T-cell (primary cell): ENCODE results near the gene RSBN1. TPM values are rescaled to one million over a fixed set of nuclear protein-coding genes. Genes with fewer than 3 reads are reported as not detected.

Experiments used
- ATAC-seq, 4 experiments: fragments of 200-7000 bp in 3 of 4; fragments of 150-1000 bp in 1 of 4; cut with Tn5 transposase; replicated peaks in 1 of 4; 1 replicate in 3 of 4; 2 replicates in 1 of 4; pipeline ENCODE4 v1.10.0; 2021; ENCODE audit warnings: moderate library complexity in 3 of 4, mild to moderate bottlenecking in 2 of 4, moderate number of reproducible peaks in 1 of 4
- CTCF ChIA-PET, 2 donors: fragments of 300-600 bp; sonication (Branson Sonifier 250); formaldehyde crosslinking; loops; one replicate each; lab custom pipeline; 2022; ENCODE audit warnings: antibody characterized with exemption in 2 of 2; lab: Charles Lee
- POLR2A ChIA-PET, 2 donors: fragments of 300-600 bp; sonication (Branson Sonifier 250); formaldehyde crosslinking; loops; one replicate each; lab custom pipeline; 2022; ENCODE audit warnings: antibody characterized with exemption in 2 of 2; lab: Charles Lee
- DNase-seq, 35 experiments: peaks; one replicate each; pipeline versions ENCODE4 v3.0.0 to v3.0.0-alpha.2; 2013 to 2023
- H3K27ac ChIP-seq: one replicate; pipeline ENCODE4 v1.5.1; 2013; ENCODE audit warnings: low read length
- H3K27me3 ChIP-seq, 2 experiments: replicated peaks in 1 of 2; 1 replicate in 1 of 2; 2 replicates in 1 of 2; pipeline versions ENCODE4 v1.6.1 to v1.7.0; 2013; ENCODE audit warnings: low read length in 1 of 2, mixed read lengths in 1 of 2; ENCODE audit not compliant: control insufficient read depth in 2 of 2, insufficient read depth in 2 of 2; ENCODE audit errors: extremely low read depth in 1 of 2
- H3K36me3 ChIP-seq, 2 donors: 1 replicate in 1 of 2; 2 replicates in 1 of 2; pipeline versions ENCODE4 v1.6.1 to v1.7.0; 2013; ENCODE audit warnings: low read length in 1 of 2; ENCODE audit not compliant: control insufficient read depth in 2 of 2, insufficient read depth in 1 of 2; ENCODE audit errors: extremely low read depth in 1 of 2
- H3K4me1 ChIP-seq, 2 experiments: 1 replicate in 1 of 2; 2 replicates in 1 of 2; pipeline versions ENCODE4 v1.6.1 to v1.7.0; 2013; ENCODE audit warnings: low read length in 2 of 2, mixed read lengths in 1 of 2; ENCODE audit not compliant: insufficient read depth in 2 of 2, control insufficient read depth in 1 of 2; ENCODE audit errors: extremely low read depth in 1 of 2
- H3K4me3 ChIP-seq, 2 donors: 1 replicate in 1 of 2; 2 replicates in 1 of 2; pipeline versions ENCODE4 v1.5.1 to v1.7.0; 2013; ENCODE audit warnings: mild to moderate bottlenecking in 2 of 2, low read length in 1 of 2, moderate library complexity in 1 of 2; ENCODE audit not compliant: control insufficient read depth in 1 of 2; ENCODE audit errors: extremely low read depth in 1 of 2
- H3K9me3 ChIP-seq: 2 replicates; pipeline ENCODE4 v1.7.0; 2013
- H3K27ac Mint-ChIP-seq, 2 donors: one replicate each; pipeline ENCODE4 v1.8.0; 2020 to 2021; ENCODE audit warnings: mild to moderate bottlenecking in 2 of 2, mixed read lengths in 2 of 2
- H3K27me3 Mint-ChIP-seq, 2 donors: one replicate each; pipeline ENCODE4 v1.8.0; 2021 to 2022; ENCODE audit warnings: mixed read lengths in 2 of 2
- H3K36me3 Mint-ChIP-seq: one replicate; pipeline ENCODE4 v1.8.0; 2021; ENCODE audit warnings: mixed read lengths
- H3K4me1 Mint-ChIP-seq, 3 donors: one replicate each; pipeline ENCODE4 v1.8.0; 2020 to 2022; ENCODE audit warnings: mixed read lengths in 3 of 3, mild to moderate bottlenecking in 1 of 3
- H3K4me3 Mint-ChIP-seq, 3 donors: one replicate each; pipeline ENCODE4 v1.8.0; 2020 to 2022; ENCODE audit warnings: mild to moderate bottlenecking in 3 of 3, mixed read lengths in 3 of 3, moderate library complexity in 3 of 3
- H3K9me3 Mint-ChIP-seq, 3 donors: one replicate each; pipeline ENCODE4 v1.8.0; 2020 to 2022; ENCODE audit warnings: mixed read lengths in 3 of 3
- whole genome bisulfite sequencing: methylation state at CpG from one replicate; pipeline ENCODE4 v1.1.5; 2013; ENCODE audit warnings: missing lambda C conversion rate; ENCODE audit not compliant: insufficient coverage; 5-methylcytosine and 5-hydroxymethylcytosine counted together
- total RNA-seq, 35 experiments: library from RNA in 6 of 35; stranded (reverse) in 6 of 35; fragments of 120-200 nt in 1 of 35; gene quantifications; one replicate each; pipeline versions ENCODE4 v1.2.1 to v1.2.4 and lab custom pipeline; 2013 to 2026

The RSBN1 gene
- total RNA-seq (10 to 100 TPM; 43.9 to 49.9 (median 45.1) TPM), total RNA-seq (lab: John Stamatoyannopoulos, UW) (45.9 to 164 (median 96.3) reads per million in 29 experiments)
- 56.6 TPM for total RNA-seq (2013)

DNA sequence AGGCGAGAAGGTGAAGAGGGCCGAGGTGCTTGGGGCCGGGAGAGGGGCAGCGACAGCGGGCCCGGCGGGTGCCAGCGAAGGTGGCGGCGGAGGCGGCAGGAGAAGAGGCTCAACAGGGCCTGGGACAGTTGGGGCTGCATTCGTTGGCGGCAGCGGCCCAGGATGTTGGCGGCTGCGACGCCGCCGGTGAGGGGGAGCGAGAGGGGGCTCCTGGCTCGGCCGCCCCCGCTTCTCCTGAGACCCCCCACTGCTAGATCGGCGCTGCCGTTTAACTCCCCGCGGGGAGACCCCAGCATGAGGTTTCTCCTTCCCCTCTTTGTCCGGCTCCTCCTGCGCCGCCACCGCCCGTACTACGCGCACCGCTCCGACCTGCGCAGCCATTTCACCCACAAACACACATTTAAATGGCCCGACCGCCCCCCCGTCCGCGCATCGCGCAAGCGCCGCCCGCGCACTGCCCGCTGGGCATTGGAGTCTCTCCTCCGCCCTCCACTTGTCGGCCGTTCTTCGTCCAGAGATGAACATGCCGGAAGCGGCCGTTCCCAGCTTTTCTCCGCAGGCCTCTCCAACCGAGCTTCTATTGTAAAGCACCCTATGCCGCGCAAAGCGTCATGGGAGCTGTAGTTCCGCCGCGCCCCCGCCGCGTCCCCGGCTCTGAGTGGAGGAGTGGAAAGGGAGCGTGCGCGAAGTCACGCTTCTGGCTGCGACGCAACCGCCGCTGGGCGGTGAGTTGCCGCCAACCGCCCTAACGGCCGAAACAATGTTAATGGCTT, at the start of gene RSBN1:
RSBN1 (minus strand) TSS at position 589 of the 773 bp plus-strand sequence; CDS start at position 525, 64 bp downstream.
- H3K36me3 ChIP-seq, result peaks cover 0 to 7% of the 10 kb centered on the region in 2 donors
- no peaks in the 10 kb centered on the region for H3K9me3 ChIP-seq
- WGBS, result under 1% methylated on average over 80 of the region's 82 CpGs
- Mint-ChIP-seq H3K36me3 (peaks cover 10% of the 10 kb centered on the region), H3K4me1 (peaks cover 37 to 43% (median 39%) of the 10 kb centered on the region in 3 donors), H3K27me3 (no peaks in the 10 kb centered on the region), H3K27ac (peak within 1 kb of the TSS; percentile 98), H3K4me3 (peak within 1 kb of the TSS; percentile 98 to 99 (median 99)), H3K9me3 (no peaks in the 10 kb centered on the region)
- H3K27me3 ChIP-seq, result no peaks in the 10 kb centered on the region
- ChIA-PET CTCF (interaction anchor here (1.0 to 1.9 kb wide), 10 partner anchors 23 to 739 kb away, joined by 3 to 8 read pairs (median 5); partner anchors contain the start of genes AP4B1 (in 1 of the 2), HIPK1 (in 1 of the 2) and LRIG2 (in 1 of the 2)), POLR2A (interaction anchor here (0.6 to 2.0 kb wide), 16 partner anchors 15 to 1287 kb away, joined by 3 to 47 read pairs (median 3); partner anchors contain the start of genes AP4B1 (in 1 of the 2), BCAS2 (in 1 of the 2), DCLRE1B (in 1 of the 2) and HIPK1 (in 1 of the 2))
- DNase-seq (peak; percentile 94 to 99 (median 98)), ATAC-seq (peak; percentile 93 to 95 (median 94))
- peak within 1 kb of the TSS; percentile 84 to 92 for H3K4me3 ChIP-seq
- H3K27ac ChIP-seq, result peak within 1 kb of the TSS; percentile 90
- peaks cover 11 to 34% of the 10 kb centered on the region in 2 experiments for H3K4me1 ChIP-seq

DNA sequence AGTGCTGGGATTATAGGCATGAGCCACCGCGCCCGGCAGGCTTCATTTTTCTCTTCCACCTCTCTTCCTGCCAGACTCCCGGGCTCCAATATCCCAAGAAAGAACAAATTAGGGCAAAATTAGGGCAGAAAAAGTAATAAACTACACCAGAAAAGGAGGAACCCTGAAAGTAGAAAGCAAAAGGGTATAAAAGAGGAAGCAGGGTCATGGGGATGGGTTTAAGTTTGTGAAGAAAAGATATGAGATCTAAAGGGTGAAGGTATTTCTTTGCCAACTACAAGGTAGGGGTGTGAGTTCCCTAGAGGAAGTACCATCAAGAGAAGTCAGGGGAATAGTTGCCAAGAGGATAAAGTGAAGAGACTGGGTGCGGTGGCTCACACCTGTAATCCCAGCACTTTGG, 49.4 kb upstream of the RSBN1 start:
- Histone ChIP-seq H3K27ac (no peak overlapping the region), H3K36me3 (peaks cover 3 to 28% of the 10 kb centered on the region in 2 donors), H3K9me3 (no peaks in the 10 kb centered on the region), H3K4me1 (peaks cover 10 to 16% of the 10 kb centered on the region in 2 experiments), H3K4me3 (no peak overlapping the region), H3K27me3 (no peaks in the 10 kb centered on the region)
- Mint-ChIP-seq H3K4me1 (peaks cover 48 to 57% (median 52%) of the 10 kb centered on the region in 3 donors), H3K36me3 (peaks cover 40% of the 10 kb centered on the region), H3K4me3 (no peak overlapping the region), H3K9me3 (no peaks in the 10 kb centered on the region), H3K27me3 (no peaks in the 10 kb centered on the region), H3K27ac (peak overlapping the region in 1 of 2 donors; percentile 74)
- ChIA-PET CTCF (no interaction called here), POLR2A (no interaction called here)
- no peak for ATAC-seq
- DNase-seq, result no peak
- WGBS, result 100% methylated on average over 1 of the region's 5 CpGs

DNA sequence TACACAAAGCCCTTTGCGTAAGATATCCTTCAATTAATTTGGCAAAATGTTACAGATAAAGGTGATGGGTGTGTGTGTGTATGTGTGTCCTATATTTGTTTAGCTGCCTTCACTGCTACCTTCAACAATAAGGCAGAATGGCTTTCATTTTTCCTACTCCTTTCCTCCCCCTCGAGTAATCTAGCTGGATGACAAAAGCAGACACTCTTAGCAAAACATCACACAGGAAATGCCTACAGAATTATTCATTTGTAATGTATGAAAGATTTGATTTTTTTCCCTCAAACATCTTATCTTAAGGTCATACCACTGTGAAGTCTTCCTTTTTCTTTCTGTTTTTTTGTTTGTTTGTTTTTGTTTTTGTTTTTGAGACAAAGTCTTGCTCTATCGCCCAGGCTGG, 48.6 kb upstream of the RSBN1 start:
- peaks cover 45% of the 10 kb centered on the region for H3K36me3 Mint-ChIP-seq
- H3K4me1 ChIP-seq, result peaks cover 10 to 15% of the 10 kb centered on the region in 2 experiments
- no peaks in the 10 kb centered on the region for H3K9me3 Mint-ChIP-seq
- H3K4me1 Mint-ChIP-seq, result peaks cover 45 to 54% (median 50%) of the 10 kb centered on the region in 3 donors
- H3K4me3 ChIP-seq, result no peak overlapping the region
- ATAC-seq, result no peak
- H3K4me3 Mint-ChIP-seq, result no peak overlapping the region
- H3K36me3 ChIP-seq, result peaks cover 0 to 34% of the 10 kb centered on the region in 2 donors
- WGBS, result no CpG with 5 or more reads among the region's 3 CpGs
- no peaks in the 10 kb centered on the region for H3K9me3 ChIP-seq
- ChIA-PET POLR2A (interaction anchor here (0.5 to 2.1 kb wide), 3 partner anchors 8 to 651 kb away, joined by 3 to 9 read pairs (median 7); no protein-coding TSS in a partner anchor), CTCF (interaction anchor here (1.3 to 2.4 kb wide), 3 partner anchors 25 to 29 kb away, joined by 4 to 11 read pairs (median 6); no protein-coding TSS in a partner anchor)
- H3K27ac Mint-ChIP-seq, result peak overlapping the region; percentile 20 to 76
- DNase-seq, result no peak
- no peaks in the 10 kb centered on the region for H3K27me3 Mint-ChIP-seq
- no peaks in the 10 kb centered on the region for H3K27me3 ChIP-seq
- H3K27ac ChIP-seq, result no peak overlapping the region

DNA sequence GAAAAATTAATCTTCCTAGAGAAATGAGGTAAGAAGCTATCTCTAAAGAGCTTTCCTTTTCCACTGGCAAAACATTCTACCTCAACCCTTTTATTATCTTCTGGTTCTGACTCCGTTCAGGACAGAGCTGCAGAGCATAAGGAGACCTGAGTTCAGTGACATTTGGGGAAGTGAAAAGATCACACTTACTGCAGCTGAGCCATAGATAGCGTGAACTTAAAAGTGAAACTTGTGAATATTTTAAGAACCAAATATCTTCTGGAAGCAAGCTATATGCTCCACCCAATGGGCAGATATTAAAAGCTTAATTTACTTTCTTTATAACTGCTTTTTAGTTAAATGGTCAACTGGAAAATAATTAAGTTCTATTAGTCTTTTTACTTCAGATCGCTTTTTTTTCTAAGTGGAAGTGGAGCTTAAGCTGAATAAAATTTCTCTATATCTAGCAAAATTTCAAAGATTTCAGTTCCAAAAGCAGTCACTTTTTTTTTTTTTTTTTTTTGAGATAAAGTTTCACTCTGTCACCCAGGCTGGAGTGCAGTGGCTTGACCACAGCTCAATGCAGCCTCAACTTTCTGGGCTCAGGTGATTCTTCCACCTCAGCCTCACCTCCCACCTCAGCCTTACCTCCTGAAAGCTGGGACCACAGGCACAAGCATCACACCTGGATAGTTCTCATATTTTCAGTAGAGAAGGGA, 47.4 kb upstream of the RSBN1 start:
- WGBS, result no CpG with 5 or more reads among the region's 3 CpGs
- H3K27ac Mint-ChIP-seq, result peak overlapping the region; percentile 62 to 83
- peaks cover 43% of the 10 kb centered on the region for H3K36me3 Mint-ChIP-seq

DNA sequence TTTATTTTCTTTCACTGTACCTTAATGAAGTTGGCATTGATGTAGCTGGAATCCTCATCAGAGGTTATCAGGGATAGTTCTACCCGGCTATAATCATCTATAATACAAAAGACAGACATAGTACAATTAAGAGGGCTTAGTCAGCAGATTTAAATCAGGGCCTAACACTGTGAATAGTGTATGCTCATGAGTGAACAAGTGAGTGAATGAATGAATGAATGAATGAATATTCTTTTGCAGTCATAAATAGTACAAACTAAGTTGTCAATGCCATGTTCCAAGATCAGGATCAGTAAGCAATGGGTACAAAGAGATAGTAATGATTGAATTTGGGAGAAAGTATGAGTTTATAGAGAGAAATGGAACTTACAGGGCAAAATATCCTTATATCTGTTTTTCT, 46.7 kb upstream of the RSBN1 start:
- H3K4me1 Mint-ChIP-seq, result peaks cover 35 to 40% (median 40%) of the 10 kb centered on the region in 3 donors
- DNase-seq (no peak), ATAC-seq (no peak)
- H3K4me3 Mint-ChIP-seq, result no peak overlapping the region
- Histone ChIP-seq H3K27ac (peak overlapping the region; percentile 40), H3K9me3 (no peaks in the 10 kb centered on the region), H3K4me3 (no peak overlapping the region), H3K4me1 (peaks cover 10 to 15% of the 10 kb centered on the region in 2 experiments), H3K36me3 (peaks cover 3 to 51% of the 10 kb centered on the region in 2 donors), H3K27me3 (no peaks in the 10 kb centered on the region)
- H3K27ac Mint-ChIP-seq, result peak overlapping the region in 1 of 2 donors; percentile 7
- ChIA-PET POLR2A (interaction anchor here (0.7 to 2.1 kb wide), 7 partner anchors 10 to 55 kb away, joined by 6 to 18 read pairs (median 9); no protein-coding TSS in a partner anchor), CTCF (interaction anchor here (0.6 to 2.4 kb wide), 9 partner anchors 9 to 738 kb away, joined by 3 to 11 read pairs (median 4); partner anchors contain the start of gene AP4B1 (in 1 of the 2))
- H3K27me3 Mint-ChIP-seq, result no peaks in the 10 kb centered on the region
- H3K36me3 Mint-ChIP-seq, result peaks cover 49% of the 10 kb centered on the region
- no CpG with 5 or more reads among the region's 1 CpG for WGBS
- H3K9me3 Mint-ChIP-seq, result no peaks in the 10 kb centered on the region

More for the DNA sequence above, 47.4 kb upstream of the RSBN1 start:
- Histone ChIP-seq H3K4me3 (no peak overlapping the region), H3K36me3 (peaks cover 3 to 45% of the 10 kb centered on the region in 2 donors), H3K27me3 (no peaks in the 10 kb centered on the region), H3K4me1 (peaks cover 10 to 15% of the 10 kb centered on the region in 2 experiments), H3K9me3 (no peaks in the 10 kb centered on the region), H3K27ac (peak overlapping the region; percentile 40)
- ATAC-seq (peak in 2 of 4 experiments; percentile 42 to 55), DNase-seq (peak in 1 of 35 experiments; percentile 34)
- ChIA-PET POLR2A (interaction anchor here (0.5 to 2.1 kb wide), 12 partner anchors 9 to 862 kb away, joined by 5 to 18 read pairs (median 7); no protein-coding TSS in a partner anchor), CTCF (interaction anchor here (0.6 to 2.4 kb wide), 13 partner anchors 8 to 737 kb away, joined by 3 to 11 read pairs (median 4); partner anchors contain the start of gene AP4B1 (in 1 of the 2))
- peak overlapping the region in 1 of 3 donors; percentile 39 for H3K4me3 Mint-ChIP-seq
- no peaks in the 10 kb centered on the region for H3K9me3 Mint-ChIP-seq
- H3K27me3 Mint-ChIP-seq, result no peaks in the 10 kb centered on the region
- peaks cover 35 to 42% (median 42%) of the 10 kb centered on the region in 3 donors for H3K4me1 Mint-ChIP-seq
